Fibroblast of skin of abdomen (primary cell): ENCODE data around the gene NXF1.
"Not testable (repeated sequence)": the region's sequence is repeated elsewhere in the genome, so short reads cannot be mapped to it uniquely, and the experiment has no call there.

Source experiments
- DNase-seq: peaks from one replicate; pipeline ENCODE4 v3.0.0-alpha.2; 2013

Gene NXF1

GRCh38 chr11:62832336-62833234, 27.3 kb upstream of the NXF1 start, which contains the start of gene TEX54:
Gene TEX54 (minus strand): TSS chr11:62832841.
- DNase-seq = no peak

GRCh38 chr11:62831520-62832335, 26.5 kb upstream of the NXF1 start, which contains the start of gene STX5:
Gene STX5 (minus strand): TSS chr11:62832051. CDS start chr11:62831243, 808 bp downstream.
- DNase-seq = peak; percentile 98

GRCh38 chr11:62830904-62831519, 25.8 kb upstream of the NXF1 start:
- DNase-seq = peak; percentile 37

GRCh38 chr11:62828130-62828529, 22.9 kb upstream of the NXF1 start:
- not testable (repeated sequence) for DNase-seq

- DNase-seq = no peak
These were observed 18.4 kb upstream of the NXF1 start for GRCh38 chr11:62823677-62824076.

GRCh38 chr11:62817129-62817528, 11.9 kb upstream of the NXF1 start:
- no peak for DNase-seq

- DNase-seq = no peak
These were observed 11.3 kb upstream of the NXF1 start for GRCh38 chr11:62816557-62816956.

GRCh38 chr11:62811659-62812058, 6.4 kb upstream of the NXF1 start:
- DNase-seq = no peak

GRCh38 chr11:62810748-62811147, 5.5 kb upstream of the NXF1 start:
- DNase-seq = no peak

GRCh38 chr11:62806611-62807121, 1.4 kb upstream of the NXF1 start:
- DNase-seq = peak; percentile 6

GRCh38 chr11:62805961-62806441, 761 bp upstream of the NXF1 start:
- no peak for DNase-seq

GRCh38 chr11:62804310-62805075, 747 bp downstream of the NXF1 start:
- DNase-seq = peak; percentile 27

GRCh38 chr11:62801071-62801470, 4.2 kb downstream of the NXF1 start:
- no peak for DNase-seq

- no peak for DNase-seq
These were observed 5.8 kb downstream of the NXF1 start for GRCh38 chr11:62799486-62799885.

GRCh38 chr11:62796281-62796680, 9.0 kb downstream of the NXF1 start:
- DNase-seq = no peak

- no peak for DNase-seq
These were observed 11.0 kb downstream of the NXF1 start for GRCh38 chr11:62794201-62794775.

GRCh38 chr11:62792202-62792575, 13.1 kb downstream of the NXF1 start:
- no peak for DNase-seq

GRCh38 chr11:62791501-62792201, 13.6 kb downstream of the NXF1 start, which contains the start of gene TMEM223:
Gene TMEM223 (minus strand): TSS chr11:62792006. CDS start chr11:62791994, 12 bp downstream.
- peak; percentile 80 for DNase-seq

GRCh38 chr11:62789576-62789975, 15.7 kb downstream of the NXF1 start:
- DNase-seq = no peak

GRCh38 chr11:62788991-62789390, 16.2 kb downstream of the NXF1 start:
- no peak for DNase-seq
